HG02840 (cell line): ENCODE measurements around the gene TRIM9.
"Not testable (repeated sequence)": the region's sequence is repeated elsewhere in the genome, so short reads cannot be mapped to it uniquely, and the experiment has no call there.

Experiments used
- ATAC-seq: cut with Tn5 transposase; IDR thresholded peaks from one replicate; pipeline ENCODE4 v1.9.1; 2021; ENCODE audit warnings: mild to moderate bottlenecking, moderate library complexity, moderate number of reproducible peaks; ENCODE audit not compliant: unreplicated experiment, low FRiP score

TRIM9 gene

GRCh38 chr14:50970886-50971781 lies 123.8 kb downstream of the TRIM9 start:
- no peak for ATAC-seq

DNA sequence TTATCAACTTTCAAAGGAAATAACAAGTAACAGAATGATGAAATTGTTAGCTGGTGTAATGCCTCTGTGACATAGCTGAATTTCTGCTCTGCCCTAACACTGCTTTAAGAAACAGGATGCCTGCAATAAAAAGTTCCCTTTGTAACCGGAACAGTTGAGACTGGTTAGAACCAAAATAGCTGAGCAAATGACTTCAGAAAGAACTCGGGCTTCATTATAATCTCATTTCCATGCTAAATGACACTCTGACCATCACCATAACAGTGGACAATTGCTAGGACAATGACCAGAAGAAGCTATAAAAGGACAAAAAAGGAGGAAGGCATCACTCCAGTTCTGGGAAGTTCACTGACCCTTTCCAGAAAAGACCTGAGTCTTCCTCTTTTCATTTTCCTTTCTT lies 127.1 kb downstream of the TRIM9 start:
- ATAC-seq, result no peak

GRCh38 chr14:50967103-50967502 lies 127.8 kb downstream of the TRIM9 start:
- no peak for ATAC-seq

DNA sequence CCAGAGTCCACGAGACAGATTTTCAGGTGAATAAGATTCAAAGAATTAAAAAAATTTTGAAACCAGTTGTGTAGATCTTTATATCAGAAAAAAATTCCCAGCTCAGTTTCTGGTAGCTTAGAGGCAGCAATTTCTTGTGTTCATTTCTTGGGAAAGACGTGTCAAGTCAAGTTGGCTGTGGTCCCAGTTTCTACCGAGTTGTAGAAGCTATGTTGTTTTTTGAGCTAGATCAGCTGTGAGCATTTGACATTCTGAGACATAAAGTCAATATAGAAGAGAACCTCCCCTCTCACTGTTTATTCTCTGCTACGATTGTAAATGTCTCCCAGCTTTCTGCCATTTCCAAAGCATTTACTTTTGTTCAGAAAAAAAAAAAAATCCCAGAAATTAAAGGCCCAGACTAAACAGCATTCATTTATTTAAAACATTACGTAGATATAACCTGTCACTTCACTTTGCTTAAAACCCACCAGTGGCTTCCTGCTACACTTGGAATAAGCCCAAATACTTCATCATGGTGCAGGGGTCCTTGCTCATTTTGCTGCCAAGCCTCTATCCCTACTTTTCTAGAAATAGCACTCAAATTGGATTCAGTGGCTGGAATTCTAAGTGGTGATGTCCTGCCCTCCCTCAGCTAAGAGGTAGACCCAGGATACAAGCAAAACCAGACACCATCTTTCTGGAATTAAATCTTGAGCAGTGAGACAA lies 130.1 kb downstream of the TRIM9 start:
- ATAC-seq, result no peak

DNA sequence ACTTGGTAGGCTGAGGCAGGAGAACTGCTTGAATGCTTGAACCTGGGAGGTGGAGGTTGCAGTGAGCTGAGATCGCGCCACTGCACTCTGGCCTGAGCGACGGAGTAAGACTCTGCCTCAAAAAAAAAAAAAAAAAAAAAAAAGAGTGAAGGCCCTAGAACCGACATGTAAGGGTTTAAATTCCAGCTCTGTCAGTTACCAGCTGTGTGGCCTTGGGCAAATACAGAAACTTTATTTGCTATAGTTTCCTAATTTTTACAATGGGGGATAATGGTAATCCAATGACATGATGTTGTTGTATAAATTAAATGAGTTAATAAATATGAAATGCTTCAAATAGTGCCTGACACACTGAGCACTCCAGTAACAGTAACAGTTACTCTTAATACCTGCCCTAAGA lies 131.0 kb downstream of the TRIM9 start:
- ATAC-seq, result no peak

DNA sequence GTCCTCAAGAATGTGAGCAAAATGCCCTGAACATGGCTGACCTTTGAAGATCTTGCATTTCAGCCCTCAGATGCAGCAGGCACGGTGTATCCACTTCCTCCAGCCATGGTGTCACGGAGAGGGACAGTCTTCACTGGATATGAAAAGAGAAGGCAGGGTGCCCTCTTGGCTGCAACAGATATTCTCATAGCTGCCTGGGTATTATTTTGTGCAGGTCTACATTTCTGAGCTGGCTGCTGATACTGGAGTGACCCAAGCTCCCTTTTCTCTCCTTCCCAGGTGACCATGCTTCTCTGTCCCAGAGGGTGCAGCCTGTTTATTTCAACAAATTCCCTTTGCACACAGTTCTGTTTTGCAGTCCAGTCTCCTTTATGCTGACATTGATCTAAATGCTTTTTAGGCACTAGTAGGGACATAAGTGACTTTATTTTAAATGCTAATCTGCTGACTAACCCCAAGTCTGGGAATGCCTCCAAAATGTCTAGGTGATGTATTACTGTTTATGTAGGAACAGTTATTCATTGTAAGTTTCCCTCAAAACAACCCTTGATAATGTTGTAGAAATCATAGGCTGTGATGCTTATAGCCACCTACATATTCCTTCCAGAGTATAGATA lies 133.2 kb downstream of the TRIM9 start:
- no peak for ATAC-seq

DNA sequence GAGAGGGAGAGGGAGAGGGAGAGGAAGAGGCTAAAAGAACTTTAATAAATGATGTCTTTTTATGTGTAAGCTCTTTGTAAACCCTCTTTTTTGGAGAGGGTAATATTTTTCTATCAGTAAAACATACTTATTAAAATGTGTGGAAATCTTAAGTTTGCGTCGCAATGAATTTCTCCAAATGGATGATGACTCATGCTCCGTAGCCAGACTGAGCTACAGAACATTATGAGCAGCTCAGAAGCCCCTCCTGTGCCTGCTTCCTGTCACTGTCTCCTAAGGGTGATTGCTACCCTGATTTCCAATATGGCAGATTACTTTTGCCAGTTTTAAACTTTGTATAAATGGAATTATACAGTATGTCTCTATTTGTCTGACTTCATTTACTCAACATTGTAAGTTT lies 137.6 kb downstream of the TRIM9 start:
- ATAC-seq, result no peak

GRCh38 chr14:50956421-50956820 lies 138.5 kb downstream of the TRIM9 start:
- not testable (repeated sequence) for ATAC-seq

DNA sequence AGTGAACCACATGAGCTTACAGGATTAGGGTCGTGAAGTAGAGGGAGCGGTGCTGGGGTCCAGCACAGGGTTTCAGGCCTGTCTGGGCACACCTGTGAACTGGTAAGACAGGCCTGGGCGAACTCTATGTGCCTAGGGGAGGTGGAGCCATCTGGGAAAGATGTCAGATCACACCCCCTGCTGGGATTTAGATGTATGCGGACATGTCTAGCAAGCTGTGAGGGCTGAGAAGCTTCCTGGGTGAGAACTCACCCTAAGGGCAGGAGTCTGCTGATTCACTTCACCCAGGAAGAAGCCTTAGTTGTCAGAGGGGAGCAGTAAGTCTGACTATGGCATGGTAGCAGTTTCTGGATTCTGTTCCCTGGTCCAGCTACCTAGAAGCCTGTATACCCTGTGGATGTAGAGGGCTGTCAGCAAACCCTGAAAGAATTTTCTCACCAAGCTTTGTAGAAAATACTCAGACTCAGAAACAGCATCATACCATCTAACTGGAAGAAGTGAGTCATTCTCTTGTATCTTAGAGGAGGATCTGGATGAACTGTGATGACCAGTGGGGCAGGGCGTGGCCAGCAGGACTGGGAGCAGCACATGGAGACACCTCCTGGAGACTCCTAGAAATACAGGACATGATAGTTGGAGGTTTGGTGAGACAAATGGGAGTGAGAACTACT lies 139.4 kb downstream of the TRIM9 start:
- no peak for ATAC-seq

GRCh38 chr14:50954811-50955372 lies 140.0 kb downstream of the TRIM9 start:
- ATAC-seq, result no peak

DNA sequence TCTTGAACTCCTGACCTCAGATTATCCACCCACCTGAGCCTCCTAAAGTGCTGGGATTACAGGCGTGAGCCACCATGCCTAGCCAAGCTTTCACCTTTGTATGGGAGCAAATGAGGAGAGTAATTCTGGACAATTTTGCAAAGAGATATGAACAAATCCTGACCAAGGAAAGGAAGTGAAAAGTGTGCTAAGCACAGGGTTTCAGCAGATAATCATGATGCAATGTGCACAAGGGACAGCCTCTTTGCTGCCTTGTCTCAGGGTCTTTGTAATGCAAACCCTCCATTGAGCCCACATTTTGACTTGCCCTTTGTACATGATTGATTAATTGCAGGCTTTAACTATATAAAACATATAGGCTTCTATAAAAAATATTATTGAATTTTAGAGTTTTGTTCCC lies 141.4 kb downstream of the TRIM9 start:
- ATAC-seq, result no peak

GRCh38 chr14:50951032-50951431 lies 143.9 kb downstream of the TRIM9 start:
- no peak for ATAC-seq

DNA sequence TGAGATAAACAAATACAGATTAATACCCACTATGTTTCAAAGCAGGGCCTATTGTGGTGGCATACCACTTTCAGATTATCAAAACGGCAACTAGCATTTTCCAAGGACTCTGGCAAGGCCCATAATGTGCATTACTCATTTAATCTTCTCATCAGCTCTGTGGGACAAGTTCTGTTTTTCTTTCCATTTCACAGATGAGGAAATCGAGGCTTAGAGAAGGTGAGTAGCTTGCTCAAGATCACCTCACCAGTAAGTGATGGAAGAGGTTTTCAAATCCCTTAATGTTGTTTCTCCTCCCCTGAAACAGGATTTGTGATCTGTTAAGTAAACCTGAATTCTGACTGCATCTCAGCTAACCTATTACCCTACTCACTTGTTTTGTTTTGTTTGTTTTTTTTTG lies 146.7 kb downstream of the TRIM9 start:
- ATAC-seq, result no peak

DNA sequence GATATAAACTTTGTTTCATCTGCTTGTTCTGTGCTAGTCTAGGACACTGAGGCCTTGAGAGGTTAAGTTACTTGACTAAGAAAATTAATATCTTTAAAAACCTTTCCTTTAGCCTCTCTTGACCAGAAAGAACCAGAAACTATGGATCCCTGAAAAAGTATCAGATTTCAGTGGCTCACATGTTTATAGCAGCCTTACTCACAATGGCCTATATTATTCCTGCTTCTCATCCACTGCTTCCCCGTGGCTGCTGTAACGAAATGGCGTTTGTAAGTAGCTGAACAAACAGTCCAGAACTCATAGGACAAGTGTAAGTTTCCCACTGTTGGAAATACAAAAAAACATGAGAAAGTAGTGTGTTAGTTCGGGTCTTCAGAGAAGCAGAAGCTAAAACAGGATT lies 147.5 kb downstream of the TRIM9 start:
- ATAC-seq, result no peak

DNA sequence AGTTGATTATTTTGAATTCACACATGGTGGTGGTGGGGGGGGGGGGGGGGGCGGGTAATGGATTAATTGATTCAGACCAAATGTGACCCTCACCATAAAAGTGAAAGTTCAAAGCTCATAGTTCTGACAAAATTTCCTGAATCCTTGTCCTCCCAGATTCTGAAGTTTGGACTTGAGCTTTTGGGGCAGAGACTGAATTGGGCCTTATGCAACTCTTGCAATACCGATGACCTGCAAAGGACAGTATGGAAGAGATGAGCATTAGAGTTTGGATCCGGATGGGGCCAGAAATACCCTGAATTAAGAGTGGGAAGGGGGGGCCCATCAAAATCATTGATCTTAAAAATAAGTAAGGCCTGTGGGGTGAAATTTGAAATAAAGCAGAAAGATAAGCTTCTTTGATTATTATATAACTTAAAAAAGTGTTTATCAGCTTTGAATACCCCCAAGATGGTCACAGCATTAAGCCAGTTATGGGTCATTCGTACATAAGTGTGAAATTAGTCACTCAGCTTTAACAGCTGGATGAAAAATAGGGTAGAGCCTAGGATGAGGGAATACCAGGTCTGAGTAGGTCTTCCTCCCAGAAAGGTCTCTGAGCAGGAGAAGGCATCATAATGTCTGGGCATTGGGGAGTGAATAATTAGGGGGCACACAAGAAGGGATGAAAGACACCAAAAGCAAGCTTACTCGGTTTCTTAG lies 148.5 kb downstream of the TRIM9 start:
- ATAC-seq, result no peak

GRCh38 chr14:50944647-50945413 lies 150.1 kb downstream of the TRIM9 start:
- ATAC-seq, result no peak

GRCh38 chr14:50943943-50944646 lies 150.8 kb downstream of the TRIM9 start, which contains the start of gene PYGL:
PYGL (minus strand) TSS chr14:50944483; CDS start chr14:50944403, 80 bp downstream.
- ATAC-seq, result no peak

- ATAC-seq, result no peak
Measured at GRCh38 chr14:50943261-50943942, 151.5 kb downstream of the TRIM9 start.
